PFSK-1 (cell line): Measurements from ENCODE around the gene NRCAM.

ENCODE experiments used
- FOXP2 ChIP-seq: optimal IDR thresholded peaks from 2 replicates; pipeline ENCODE3; 2011; ENCODE audit warnings: borderline replicate concordance, control low read depth, inconsistent platforms; ENCODE audit not compliant: insufficient read depth; ENCODE audit errors: extremely low read length, extremely low read depth
- POLR2AphosphoS5 ChIP-seq: IDR thresholded peaks from 2 replicates; pipeline ENCODE4 v1.6.1; 2012; ENCODE audit warnings: low read depth, mild to moderate bottlenecking, control low read depth, low read length, moderate library complexity
- REST ChIP-seq, 2 experiments: IDR thresholded peaks; 2 replicates each; pipeline versions ENCODE4 v1.6.1 to v1.8.0; 2011 to 2012; ENCODE audit warnings: low read depth in 2 of 2, low read length in 2 of 2, control low read depth in 1 of 2, inconsistent platforms in 1 of 2, mild to moderate bottlenecking in 1 of 2, moderate library complexity in 1 of 2; ENCODE audit not compliant: insufficient read depth in 1 of 2
- SIN3A ChIP-seq: IDR thresholded peaks from 2 replicates; pipeline ENCODE4 v1.6.1; 2012; ENCODE audit warnings: mild to moderate bottlenecking, low read length, moderate library complexity, borderline replicate concordance; ENCODE audit not compliant: insufficient read depth
- TAF1 ChIP-seq: IDR thresholded peaks from 2 replicates; pipeline ENCODE4 v1.6.1; 2012; ENCODE audit warnings: low read length, control low read depth, borderline replicate concordance; ENCODE audit not compliant: insufficient read depth

NRCAM gene

GRCh38 chr7:108479118-108479517, 22.9 kb upstream of the NRCAM start:
- TF ChIP-seq POLR2AphosphoS5 (no peak), REST (IDR thresholded peaks at IDR 0.05; ENCODE audit: insufficient read depth in 1 of 2, low read depth in 2 of 2, low read length in 2 of 2) (no peak), FOXP2 (no peak), TAF1 (no peak), SIN3A (no peak)

- no peak for TF ChIP-seq TAF1
- TF ChIP-seq POLR2AphosphoS5 = no peak
- no peak for TF ChIP-seq SIN3A
- no peak for TF ChIP-seq FOXP2
- TF ChIP-seq REST (IDR thresholded peaks at IDR 0.05; ENCODE audit: insufficient read depth in 1 of 2, low read depth in 2 of 2, low read length in 2 of 2) = no peak
Measured at GRCh38 chr7:108468246-108468645, 12.0 kb upstream of the NRCAM start.

GRCh38 chr7:108467391-108467790, 11.2 kb upstream of the NRCAM start:
- no peak for TF ChIP-seq FOXP2
- no peak for TF ChIP-seq REST (IDR thresholded peaks at IDR 0.05; ENCODE audit: insufficient read depth in 1 of 2, low read depth in 2 of 2, low read length in 2 of 2)
- TF ChIP-seq SIN3A = no peak

GRCh38 chr7:108464743-108465142, 8.5 kb upstream of the NRCAM start:
- TF ChIP-seq FOXP2 = no peak
- TF ChIP-seq SIN3A = no peak
- TF ChIP-seq TAF1 = no peak
- no peak for TF ChIP-seq POLR2AphosphoS5
- TF ChIP-seq REST (IDR thresholded peaks at IDR 0.05; ENCODE audit: insufficient read depth in 1 of 2, low read depth in 2 of 2, low read length in 2 of 2) = no peak

GRCh38 chr7:108463613-108464012, 7.4 kb upstream of the NRCAM start:
- no peak for TF ChIP-seq REST (IDR thresholded peaks at IDR 0.05; ENCODE audit: insufficient read depth in 1 of 2, low read depth in 2 of 2, low read length in 2 of 2)
- TF ChIP-seq FOXP2 = no peak
- no peak for TF ChIP-seq POLR2AphosphoS5
- no peak for TF ChIP-seq SIN3A
